MCF 10A (cell line): Measurements from ENCODE around the gene DHRS11. TPM values are rescaled to one million over a fixed set of nuclear protein-coding genes. Genes with fewer than 3 reads are reported as not detected.
A peak's percentile ranks its signal among the peaks of the same experiment; 100 is the strongest.

Experiments
- BruUV-seq: library from RNA; stranded (reverse); fragments of 400-500 nt; replicated peaks from 2 replicates; lab custom pipeline; 2021; lab: Mats Ljungman, UMichigan
- CTCF ChIA-PET: fragments of 300-600 bp; sonication (Branson Sonifier 250); formaldehyde crosslinking; extraction: SDS; loops from one replicate; lab custom pipeline; 2021; ENCODE audit warnings: antibody characterized with exemption, inconsistent platforms; lab: Yijun Ruan, JAX
- POLR2A ChIA-PET: fragments of 300-600, 350-650 bp; sonication (Branson Sonifier 250); formaldehyde crosslinking; extraction: SDS; loops from one replicate; lab custom pipeline; 2020; ENCODE audit warnings: antibody characterized with exemption, inconsistent platforms; lab: Yijun Ruan, JAX
- DNase-seq: peaks from one replicate; pipeline ENCODE4 v3.0.0-alpha.2; 2018; ENCODE audit not compliant: unreplicated experiment
- H3K27ac Mint-ChIP-seq: one replicate; pipeline ENCODE4 v1.8.0; 2022; ENCODE audit warnings: mild to moderate bottlenecking, low read depth, mixed read lengths; ENCODE audit not compliant: unreplicated experiment
- H3K27me3 Mint-ChIP-seq: one replicate; pipeline ENCODE4 v1.8.0; 2022; ENCODE audit warnings: mixed read lengths; ENCODE audit not compliant: insufficient read depth, unreplicated experiment
- H3K36me3 Mint-ChIP-seq: one replicate; pipeline ENCODE4 v1.8.0; 2022; ENCODE audit warnings: mild to moderate bottlenecking, moderate library complexity, mixed read lengths; ENCODE audit not compliant: insufficient read depth, unreplicated experiment
- H3K4me1 Mint-ChIP-seq: one replicate; pipeline ENCODE4 v1.8.0; 2022; ENCODE audit warnings: mixed read lengths; ENCODE audit not compliant: insufficient read depth, unreplicated experiment
- H3K4me3 Mint-ChIP-seq: one replicate; pipeline ENCODE4 v1.8.0; 2022; ENCODE audit warnings: mild to moderate bottlenecking, moderate library complexity, mixed read lengths; ENCODE audit not compliant: unreplicated experiment
- H3K9me3 Mint-ChIP-seq: one replicate; pipeline ENCODE4 v1.8.0; 2022; ENCODE audit warnings: mixed read lengths; ENCODE audit not compliant: unreplicated experiment
- intact Hi-C: fragments of 100-400 bp; cut with micrococcal nuclease; formaldehyde crosslinking; loops from 2 replicates; pipeline ENCODE4 v1.14.1; 2022
- total RNA-seq: library from RNA; stranded (reverse); gene quantifications from 2 replicates; pipeline ENCODE4 v1.2.3, GENCODE V29; 2022
- TF ChIP-seq, protein P1 (sequence below): fragments of 200-600 bp; IDR thresholded peaks from one replicate; pipeline ENCODE4 v1.8.0; 2022; ENCODE audit warnings: antibody characterized with exemption, mild to moderate bottlenecking; ENCODE audit not compliant: unreplicated experiment

The DHRS11 gene
- total RNA-seq, 1 experiment from 2014 or later, result 14.7 TPM

DNA sequence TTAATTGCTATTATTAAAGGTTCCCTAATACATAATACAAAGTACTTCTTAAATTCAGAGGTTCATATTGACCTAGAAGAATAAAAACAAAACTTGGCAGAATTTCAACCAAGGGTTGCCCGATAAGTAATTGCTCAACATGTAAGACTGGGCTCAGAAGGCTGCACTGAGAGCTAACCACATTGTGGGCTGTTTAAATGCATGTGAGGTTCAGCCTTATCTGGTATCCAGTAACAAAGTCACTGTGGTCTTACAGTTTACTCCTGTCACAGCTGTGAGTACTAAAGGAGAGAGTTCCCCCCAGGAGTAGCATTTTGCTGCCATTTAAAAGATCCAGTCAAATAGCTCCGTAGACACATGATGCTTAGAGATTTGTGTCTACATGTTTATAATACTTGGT is 1.6 kb upstream of the DHRS11 start:
- H3K9me3 Mint-ChIP-seq, result no peaks in the 10 kb centered on the region
- H3K36me3 Mint-ChIP-seq, result peaks cover 52% of the 10 kb centered on the region
- no peak overlapping the region for H3K4me3 Mint-ChIP-seq
- CTCF ChIA-PET, result interaction anchor here (0.5 to 2.4 kb wide), 3 partner anchors 9 to 621 kb away, joined by 3 to 10 read pairs (median 4); no protein-coding TSS in a partner anchor
- POLR2A ChIA-PET, result interaction anchor here (0.6 to 6.5 kb wide), 3 partner anchors 12 to 104 kb away, joined by 3 to 60 read pairs (median 3); partner anchors contain the start of genes MRM1 and ZNHIT3
- BruUV-seq, result no TSS peak
- no peak overlapping the region for H3K27ac Mint-ChIP-seq
- intact Hi-C loops, result loop anchor here (2.0 kb wide), 1 partner anchor 37 kb away; no protein-coding TSS in a partner anchor
- peak; percentile 18 for DNase-seq
- H3K27me3 Mint-ChIP-seq, result no peaks in the 10 kb centered on the region
- TF ChIP-seq, protein P1, sequence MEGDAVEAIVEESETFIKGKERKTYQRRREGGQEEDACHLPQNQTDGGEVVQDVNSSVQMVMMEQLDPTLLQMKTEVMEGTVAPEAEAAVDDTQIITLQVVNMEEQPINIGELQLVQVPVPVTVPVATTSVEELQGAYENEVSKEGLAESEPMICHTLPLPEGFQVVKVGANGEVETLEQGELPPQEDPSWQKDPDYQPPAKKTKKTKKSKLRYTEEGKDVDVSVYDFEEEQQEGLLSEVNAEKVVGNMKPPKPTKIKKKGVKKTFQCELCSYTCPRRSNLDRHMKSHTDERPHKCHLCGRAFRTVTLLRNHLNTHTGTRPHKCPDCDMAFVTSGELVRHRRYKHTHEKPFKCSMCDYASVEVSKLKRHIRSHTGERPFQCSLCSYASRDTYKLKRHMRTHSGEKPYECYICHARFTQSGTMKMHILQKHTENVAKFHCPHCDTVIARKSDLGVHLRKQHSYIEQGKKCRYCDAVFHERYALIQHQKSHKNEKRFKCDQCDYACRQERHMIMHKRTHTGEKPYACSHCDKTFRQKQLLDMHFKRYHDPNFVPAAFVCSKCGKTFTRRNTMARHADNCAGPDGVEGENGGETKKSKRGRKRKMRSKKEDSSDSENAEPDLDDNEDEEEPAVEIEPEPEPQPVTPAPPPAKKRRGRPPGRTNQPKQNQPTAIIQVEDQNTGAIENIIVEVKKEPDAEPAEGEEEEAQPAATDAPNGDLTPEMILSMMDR, result no peak
- peaks cover 18% of the 10 kb centered on the region for H3K4me1 Mint-ChIP-seq

DNA sequence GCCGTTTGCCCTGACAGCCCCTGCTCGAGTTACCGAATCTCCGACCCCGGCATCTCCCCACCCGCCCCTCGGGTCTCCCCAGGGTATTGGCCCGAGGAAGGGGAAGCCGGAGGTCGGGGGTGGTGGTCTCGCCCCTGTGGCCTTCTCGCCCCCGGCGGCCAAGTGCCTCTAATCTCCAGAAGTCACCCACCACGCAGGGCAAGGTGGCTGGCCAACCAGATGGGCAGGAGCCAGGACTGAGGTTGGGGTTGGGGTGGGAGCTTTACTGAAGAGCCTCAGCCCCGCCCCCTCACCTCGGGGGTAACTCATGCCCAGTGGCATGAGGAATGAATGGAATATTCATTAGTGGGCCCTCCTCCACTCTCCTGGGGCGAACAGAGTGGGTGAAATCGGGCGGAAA is 637 bp downstream of the DHRS11 start:
- TF ChIP-seq, protein P1, result no peak
- H3K9me3 Mint-ChIP-seq, result no peaks in the 10 kb centered on the region
- ChIA-PET POLR2A (interaction anchor here (0.6 to 6.5 kb wide), 6 partner anchors 9 to 58 kb away, joined by 3 to 60 read pairs (median 6); partner anchors contain the start of genes GGNBP2, MRM1, MYO19 and PIGW), CTCF (interaction anchor here (2.4 kb wide), 1 partner anchor 10 kb away, joined by 12 read pairs; no protein-coding TSS in a partner anchor)
- H3K4me1 Mint-ChIP-seq, result peaks cover 18% of the 10 kb centered on the region
- peak overlapping the region; percentile 72 for H3K4me3 Mint-ChIP-seq
- H3K27me3 Mint-ChIP-seq, result no peaks in the 10 kb centered on the region
- DNase-seq, result no peak
- intact Hi-C loops, result loop anchor here (2.0 kb wide), 1 partner anchor 48 kb away; the partner anchor contains the start of gene GGNBP2
- BruUV-seq, result no TSS peak
- peaks cover 36% of the 10 kb centered on the region for H3K36me3 Mint-ChIP-seq
- H3K27ac Mint-ChIP-seq, result peak overlapping the region; percentile 8

DNA sequence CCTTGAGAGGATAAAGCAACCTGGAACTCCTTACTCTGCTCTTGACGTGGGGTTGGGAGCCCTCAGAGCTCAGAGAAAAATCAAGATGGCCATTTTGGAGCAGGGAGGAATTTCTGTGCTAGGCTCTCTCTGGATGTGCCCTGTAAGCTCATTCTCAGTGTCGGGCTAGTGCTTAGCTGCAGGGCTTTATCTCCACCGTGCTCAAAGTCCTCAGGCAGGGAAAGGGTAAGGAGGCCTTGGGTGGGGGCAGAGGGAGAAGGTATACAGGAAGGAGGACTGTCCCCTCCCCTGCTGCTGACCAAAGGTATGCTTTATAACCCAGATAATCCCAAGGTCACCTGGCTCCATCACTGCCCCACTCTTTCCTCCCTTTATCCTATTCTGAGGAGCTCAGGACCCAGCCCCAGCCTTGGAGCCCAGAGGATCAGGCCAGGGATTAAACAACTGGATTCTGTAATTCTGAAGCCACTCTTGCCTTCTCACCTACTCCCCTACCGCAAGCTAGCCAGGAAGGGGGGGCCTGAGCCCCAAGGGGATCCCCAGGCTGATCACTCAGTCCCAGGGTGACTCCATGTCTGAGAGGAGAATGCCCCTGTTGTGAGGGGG is 1.1 kb downstream of the DHRS11 start:
- Mint-ChIP-seq H3K9me3 (no peaks in the 10 kb centered on the region), H3K36me3 (peaks cover 31% of the 10 kb centered on the region), H3K27me3 (no peaks in the 10 kb centered on the region), H3K4me1 (peaks cover 18% of the 10 kb centered on the region), H3K4me3 (peak overlapping the region; percentile 72), H3K27ac (peak overlapping the region; percentile 8)
- ChIA-PET CTCF (interaction anchor here (0.5 to 2.4 kb wide), 4 partner anchors 8 to 116 kb away, joined by 3 to 12 read pairs (median 3); partner anchors contain the start of gene MRM1), POLR2A (interaction anchor here (0.5 to 6.5 kb wide), 10 partner anchors 9 to 115 kb away, joined by 3 to 60 read pairs (median 4); partner anchors contain the start of genes GGNBP2, MRM1, MYO19 and PIGW)
- TF ChIP-seq, protein P1, result no peak
- no peak for DNase-seq
- BruUV-seq, result no TSS peak
- intact Hi-C loops, result loop anchor here (2.0 kb wide), 1 partner anchor 48 kb away; the partner anchor contains the start of gene GGNBP2
